ENCODE results near the gene KAT2A.

DNA sequence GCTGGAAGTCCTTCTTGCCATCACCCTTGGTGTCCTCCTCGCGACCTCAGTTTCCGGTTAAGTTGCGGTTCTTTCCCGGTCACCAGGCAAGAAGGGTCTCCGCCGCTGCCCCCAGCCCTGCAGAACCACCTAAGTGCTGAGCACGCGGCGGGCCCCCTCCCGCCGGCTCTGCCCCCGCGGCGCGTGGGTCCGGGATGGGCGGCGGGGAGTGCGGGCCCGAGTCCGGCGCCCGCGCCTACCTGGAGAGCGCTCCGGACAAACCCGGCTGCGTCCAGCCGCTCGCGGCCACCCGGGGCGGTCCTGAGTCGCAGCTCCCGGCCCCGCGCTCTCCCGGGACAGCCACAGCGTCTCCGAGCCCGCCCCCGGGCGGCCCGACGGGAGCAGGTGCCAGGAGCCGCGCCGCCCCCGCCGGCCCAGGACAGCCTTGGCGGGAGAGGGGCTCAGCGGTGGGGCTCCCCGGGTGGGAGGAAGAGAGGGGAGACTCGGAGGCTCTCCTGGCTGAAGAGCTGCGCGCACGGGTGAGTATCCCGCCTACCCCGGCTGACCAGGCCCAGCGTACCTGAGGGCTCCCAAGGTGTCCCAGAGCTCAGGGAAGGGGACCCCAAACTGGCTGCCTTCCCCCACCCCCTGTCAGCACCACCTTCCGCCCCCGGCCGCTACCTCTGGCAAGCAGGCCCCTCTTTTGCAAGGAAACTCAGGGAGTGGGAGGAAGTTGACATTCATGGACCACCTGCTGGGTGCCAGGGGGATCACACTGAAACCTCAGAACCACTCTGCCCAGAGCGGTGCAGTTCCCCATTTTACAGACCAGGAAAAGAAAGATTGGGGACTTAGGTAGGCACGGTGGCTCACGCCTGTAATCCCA, 48.6 kb downstream of the KAT2A start:
- TF ChIP-seq, protein P1, sequence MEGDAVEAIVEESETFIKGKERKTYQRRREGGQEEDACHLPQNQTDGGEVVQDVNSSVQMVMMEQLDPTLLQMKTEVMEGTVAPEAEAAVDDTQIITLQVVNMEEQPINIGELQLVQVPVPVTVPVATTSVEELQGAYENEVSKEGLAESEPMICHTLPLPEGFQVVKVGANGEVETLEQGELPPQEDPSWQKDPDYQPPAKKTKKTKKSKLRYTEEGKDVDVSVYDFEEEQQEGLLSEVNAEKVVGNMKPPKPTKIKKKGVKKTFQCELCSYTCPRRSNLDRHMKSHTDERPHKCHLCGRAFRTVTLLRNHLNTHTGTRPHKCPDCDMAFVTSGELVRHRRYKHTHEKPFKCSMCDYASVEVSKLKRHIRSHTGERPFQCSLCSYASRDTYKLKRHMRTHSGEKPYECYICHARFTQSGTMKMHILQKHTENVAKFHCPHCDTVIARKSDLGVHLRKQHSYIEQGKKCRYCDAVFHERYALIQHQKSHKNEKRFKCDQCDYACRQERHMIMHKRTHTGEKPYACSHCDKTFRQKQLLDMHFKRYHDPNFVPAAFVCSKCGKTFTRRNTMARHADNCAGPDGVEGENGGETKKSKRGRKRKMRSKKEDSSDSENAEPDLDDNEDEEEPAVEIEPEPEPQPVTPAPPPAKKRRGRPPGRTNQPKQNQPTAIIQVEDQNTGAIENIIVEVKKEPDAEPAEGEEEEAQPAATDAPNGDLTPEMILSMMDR (IDR thresholded peaks at IDR 0.05): no peak
- no peak for TF ChIP-seq POLR2A (IDR thresholded peaks at IDR 0.05)
